Effector memory CD8-positive, alpha-beta T cell (primary cell): Measurements from ENCODE around the gene PMP22.

Experiments
- ATAC-seq: fragments of 150-1000 bp; cut with Tn5 transposase; replicated peaks from 2 replicates; pipeline ENCODE4 v1.10.0; 2021; ENCODE audit warnings: mild to moderate bottlenecking, moderate library complexity
- DNase-seq, 3 experiments: peaks; one replicate each; pipeline ENCODE4 v3.0.0; 2021
- H3K27ac Mint-ChIP-seq, 2 donors: one replicate each; pipeline ENCODE4 v1.8.0; 2022; ENCODE audit warnings: mild to moderate bottlenecking in 2 of 2, mixed read lengths in 2 of 2, moderate library complexity in 2 of 2
- H3K27me3 Mint-ChIP-seq, 2 donors: one replicate each; pipeline ENCODE4 v1.8.0; 2022; ENCODE audit warnings: mixed read lengths in 2 of 2
- H3K36me3 Mint-ChIP-seq: one replicate; pipeline ENCODE4 v1.8.0; 2022; ENCODE audit warnings: mild to moderate bottlenecking, moderate library complexity, mixed read lengths; ENCODE audit not compliant: insufficient read depth
- H3K4me1 Mint-ChIP-seq, 2 donors: one replicate each; pipeline ENCODE4 v1.8.0; 2022; ENCODE audit warnings: low read depth in 2 of 2, mixed read lengths in 2 of 2
- H3K4me3 Mint-ChIP-seq, 2 donors: one replicate each; pipeline ENCODE4 v1.8.0; 2022; ENCODE audit warnings: mild to moderate bottlenecking in 2 of 2, mixed read lengths in 2 of 2, moderate library complexity in 2 of 2
- H3K9me3 Mint-ChIP-seq, 2 donors: one replicate each; pipeline ENCODE4 v1.8.0; 2022; ENCODE audit warnings: mixed read lengths in 2 of 2

The PMP22 gene

DNA sequence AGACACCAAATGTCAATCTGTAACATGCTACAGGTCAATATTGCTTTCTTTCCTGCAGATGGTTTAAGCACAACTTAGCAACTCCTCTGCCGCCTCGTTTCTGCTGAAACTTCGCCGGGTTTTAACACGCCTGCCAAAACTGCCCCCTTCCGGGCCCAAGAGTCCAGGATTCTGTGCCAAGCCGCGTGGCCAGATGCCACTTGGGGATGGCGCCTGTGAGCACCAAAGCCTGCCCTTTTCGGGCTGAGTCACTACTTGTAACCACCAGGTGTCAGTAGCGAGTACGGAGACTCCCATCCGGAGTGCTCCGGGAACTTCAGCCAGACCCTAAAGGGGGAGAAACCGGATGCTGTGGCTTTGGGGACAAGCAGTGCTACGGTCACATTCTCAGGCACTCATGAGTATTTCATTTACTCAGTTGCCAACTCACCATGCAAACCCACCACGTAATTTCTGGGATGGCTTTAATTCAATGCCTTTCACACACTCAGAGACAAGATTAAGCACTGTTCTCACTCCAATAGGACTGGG lies 7.8 kb downstream of the PMP22 start:
- H3K27me3 Mint-ChIP-seq = peaks cover 59 to 94% of the 10 kb centered on the region in 2 donors
- H3K4me1 Mint-ChIP-seq = peaks cover 9 to 14% of the 10 kb centered on the region in 2 donors
- H3K27ac Mint-ChIP-seq = no peak overlapping the region
- no peaks in the 10 kb centered on the region for H3K9me3 Mint-ChIP-seq
- peaks cover 3% of the 10 kb centered on the region for H3K36me3 Mint-ChIP-seq
- H3K4me3 Mint-ChIP-seq = no peak overlapping the region
- ATAC-seq (peak; percentile 62), DNase-seq (peak; percentile 42 to 57 (median 48))

DNA sequence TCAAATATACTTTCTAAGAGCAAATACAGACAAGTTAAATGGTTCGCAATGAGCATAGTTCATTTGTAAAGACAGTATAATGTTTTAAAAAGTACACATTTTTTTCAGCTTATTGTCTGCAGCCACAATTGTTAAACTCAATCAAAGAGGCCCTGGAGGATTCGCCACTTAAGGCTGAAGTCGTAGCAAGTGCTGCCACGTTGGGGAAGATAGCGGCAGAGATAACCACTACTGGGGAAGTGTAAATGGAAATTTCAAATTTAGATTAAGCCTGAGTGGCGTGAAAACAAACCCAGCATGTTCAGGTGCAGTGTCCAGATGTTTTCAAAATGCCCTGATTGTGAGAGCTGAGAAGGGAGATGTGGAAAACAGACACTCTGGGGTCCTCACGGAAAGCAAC lies 8.4 kb downstream of the PMP22 start:
- Mint-ChIP-seq H3K27ac (no peak overlapping the region), H3K4me3 (no peak overlapping the region), H3K27me3 (peaks cover 56 to 89% of the 10 kb centered on the region in 2 donors), H3K36me3 (peaks cover 3% of the 10 kb centered on the region), H3K4me1 (peaks cover 9 to 11% of the 10 kb centered on the region in 2 donors), H3K9me3 (no peaks in the 10 kb centered on the region)
- ATAC-seq (no peak), DNase-seq (no peak)

DNA sequence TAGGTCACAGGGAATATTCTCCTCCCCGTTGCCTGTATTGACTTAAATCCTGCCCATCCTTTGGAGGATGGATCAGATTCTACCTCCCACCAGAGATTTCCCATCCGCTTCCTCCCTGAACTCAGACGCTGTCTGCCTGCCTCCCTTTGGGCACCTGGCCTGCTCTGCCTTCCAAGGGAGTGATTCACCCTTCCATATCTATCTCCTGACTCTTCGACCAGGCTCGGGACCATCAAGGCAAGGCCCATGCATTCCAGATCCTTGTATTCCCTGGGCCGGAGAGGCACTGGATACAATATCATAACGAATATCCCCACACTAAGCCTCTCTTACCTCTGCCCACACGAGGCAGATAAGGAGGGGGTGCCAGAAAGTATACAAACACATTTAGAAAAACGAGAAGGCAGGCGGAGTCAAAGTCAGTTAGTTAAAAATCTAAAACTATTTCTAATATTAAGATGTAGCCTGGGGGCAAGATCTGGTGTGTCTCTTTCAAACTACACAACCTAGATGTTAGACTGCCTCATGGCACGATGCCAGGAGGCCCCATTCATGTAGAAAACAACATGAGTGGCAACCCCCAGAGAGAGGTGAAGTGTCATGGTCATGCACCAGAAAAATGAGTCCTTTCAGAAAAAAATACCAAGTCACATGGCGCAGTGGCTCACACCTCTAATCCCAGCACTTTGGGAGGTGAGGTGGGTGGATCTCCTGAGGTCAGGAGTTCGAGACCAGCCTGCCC lies 9.2 kb downstream of the PMP22 start:
- Mint-ChIP-seq H3K4me3 (no peak overlapping the region), H3K9me3 (no peaks in the 10 kb centered on the region), H3K27me3 (peaks cover 52 to 81% of the 10 kb centered on the region in 2 donors), H3K36me3 (peaks cover 3% of the 10 kb centered on the region), H3K27ac (no peak overlapping the region), H3K4me1 (peaks cover 7 to 9% of the 10 kb centered on the region in 2 donors)
- ATAC-seq (no peak), DNase-seq (no peak)

- Mint-ChIP-seq H3K9me3 (no peaks in the 10 kb centered on the region), H3K27ac (no peak overlapping the region), H3K4me3 (no peak overlapping the region), H3K27me3 (peaks cover 27 to 35% of the 10 kb centered on the region in 2 donors), H3K4me1 (peaks cover 0 to 4% of the 10 kb centered on the region in 2 donors), H3K36me3 (peaks cover 3% of the 10 kb centered on the region)
- no peak for ATAC-seq
- no peak for DNase-seq
Measured at GRCh38 chr17:15250135-15250860, 14.8 kb downstream of the PMP22 start.

GRCh38 chr17:15249487-15249886 lies 15.6 kb downstream of the PMP22 start:
- Mint-ChIP-seq H3K36me3 (peaks cover 3% of the 10 kb centered on the region), H3K4me1 (peaks cover 0 to 4% of the 10 kb centered on the region in 2 donors), H3K27ac (no peak overlapping the region), H3K9me3 (no peaks in the 10 kb centered on the region), H3K4me3 (no peak overlapping the region), H3K27me3 (peaks cover 21 to 34% of the 10 kb centered on the region in 2 donors)
- no peak for ATAC-seq
- no peak for DNase-seq

DNA sequence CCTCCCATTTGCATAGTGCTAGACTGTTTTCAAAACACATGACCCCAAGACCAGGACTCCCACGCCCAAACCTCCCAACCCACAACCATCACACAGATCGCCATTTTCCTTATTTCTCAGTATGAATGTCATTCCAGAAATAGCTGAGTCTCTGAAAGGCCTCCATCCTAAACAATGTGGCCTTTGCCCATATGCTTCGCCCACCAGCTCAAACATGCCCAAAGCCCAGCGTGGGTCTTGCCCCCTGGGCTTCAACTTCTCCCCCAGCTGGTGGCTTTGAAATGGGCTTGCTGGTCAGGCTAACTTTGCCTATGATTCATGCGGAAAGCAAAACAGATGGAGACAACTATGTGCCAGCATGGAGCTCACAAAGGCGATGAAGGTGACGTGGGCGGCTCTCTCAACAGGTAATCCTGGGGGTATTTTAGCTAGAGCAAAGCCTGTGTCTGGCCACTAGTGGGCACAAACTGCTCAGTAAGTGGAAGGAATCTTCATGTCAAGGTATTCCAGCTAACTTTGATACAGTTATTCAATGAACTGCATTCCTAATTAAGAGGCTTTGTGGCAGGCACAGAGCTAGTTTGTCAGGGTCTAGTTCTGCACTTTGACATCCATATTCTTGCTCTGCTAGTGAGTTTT lies 17.1 kb downstream of the PMP22 start:
- peaks cover 2% of the 10 kb centered on the region for H3K36me3 Mint-ChIP-seq
- DNase-seq = no peak
- no peak overlapping the region for H3K27ac Mint-ChIP-seq
- no peaks in the 10 kb centered on the region for H3K9me3 Mint-ChIP-seq
- H3K4me1 Mint-ChIP-seq = peaks cover 0 to 4% of the 10 kb centered on the region in 2 donors
- no peak for ATAC-seq
- no peak overlapping the region for H3K4me3 Mint-ChIP-seq
- H3K27me3 Mint-ChIP-seq = peaks cover 6 to 23% of the 10 kb centered on the region in 2 donors

DNA sequence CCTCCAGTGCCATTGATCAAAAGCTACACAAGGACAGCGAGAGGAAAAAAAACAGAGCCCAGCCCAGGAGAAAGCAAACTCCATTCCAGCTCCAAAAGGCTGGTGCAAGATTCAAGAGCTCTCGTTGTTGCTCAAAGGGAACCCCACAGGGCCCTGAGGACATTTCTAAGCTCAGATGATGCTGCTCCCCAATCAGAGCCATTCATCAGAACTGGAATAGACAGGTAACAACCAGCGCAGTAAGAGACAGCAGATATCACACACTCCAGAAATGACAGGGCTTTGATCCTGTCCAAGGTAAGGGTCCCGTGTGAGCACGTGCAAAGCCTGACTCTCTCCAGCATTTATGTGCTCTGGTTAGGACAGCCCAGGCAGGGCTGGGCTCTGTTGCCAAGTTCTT lies 20.1 kb downstream of the PMP22 start:
- no peaks in the 10 kb centered on the region for H3K36me3 Mint-ChIP-seq

GRCh38 chr17:15240644-15241043 lies 24.5 kb downstream of the PMP22 start:
- no peak overlapping the region for H3K4me3 Mint-ChIP-seq
- no peak overlapping the region for H3K27ac Mint-ChIP-seq

More for the DNA sequence above, 20.1 kb downstream of the PMP22 start:
- ATAC-seq (no peak), DNase-seq (no peak)
- Mint-ChIP-seq H3K4me3 (no peak overlapping the region), H3K4me1 (peaks cover 0 to 4% of the 10 kb centered on the region in 2 donors), H3K27me3 (peaks cover 0 to 18% of the 10 kb centered on the region in 2 donors), H3K9me3 (no peaks in the 10 kb centered on the region), H3K27ac (no peak overlapping the region)

DNA sequence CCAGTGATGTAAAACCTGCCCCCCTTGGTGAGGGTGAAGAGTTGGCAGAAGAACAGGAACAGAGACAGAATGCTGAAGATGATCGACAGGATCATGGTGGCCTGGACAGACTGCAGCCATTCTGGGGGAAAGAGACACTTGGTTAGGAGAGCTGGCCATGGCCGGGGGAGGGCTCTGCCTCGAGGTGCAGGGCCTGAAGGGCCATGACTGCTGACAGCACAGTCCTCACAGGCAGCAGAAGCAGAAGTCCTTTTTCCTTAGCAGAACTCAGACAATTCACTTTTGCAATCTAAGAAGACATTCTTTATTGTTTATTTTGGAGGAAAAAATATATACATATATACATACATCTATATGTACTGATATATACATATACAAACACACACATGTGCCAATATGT lies 25.6 kb downstream of the PMP22 start:
- no peak overlapping the region for H3K4me3 Mint-ChIP-seq
- H3K27me3 Mint-ChIP-seq = peaks cover 23 to 28% of the 10 kb centered on the region in 2 donors
- H3K36me3 Mint-ChIP-seq = no peaks in the 10 kb centered on the region
- ATAC-seq (no peak), DNase-seq (no peak)
- no peak overlapping the region for H3K27ac Mint-ChIP-seq
- H3K9me3 Mint-ChIP-seq = no peaks in the 10 kb centered on the region
- H3K4me1 Mint-ChIP-seq = peaks cover 2 to 7% of the 10 kb centered on the region in 2 donors

More at GRCh38 chr17:15240644-15241043, 24.5 kb downstream of the PMP22 start:
- Mint-ChIP-seq H3K36me3 (no peaks in the 10 kb centered on the region), H3K4me1 (peaks cover 2 to 7% of the 10 kb centered on the region in 2 donors), H3K27me3 (peaks cover 23 to 28% of the 10 kb centered on the region in 2 donors), H3K9me3 (no peaks in the 10 kb centered on the region)
- ATAC-seq (no peak), DNase-seq (no peak)

- H3K27me3 Mint-ChIP-seq = peaks cover 23 to 28% of the 10 kb centered on the region in 2 donors
- no peak for DNase-seq
- no peaks in the 10 kb centered on the region for H3K9me3 Mint-ChIP-seq
- no peaks in the 10 kb centered on the region for H3K36me3 Mint-ChIP-seq
- H3K27ac Mint-ChIP-seq = no peak overlapping the region
- no peak for ATAC-seq
- H3K4me1 Mint-ChIP-seq = peaks cover 2 to 7% of the 10 kb centered on the region in 2 donors
- no peak overlapping the region for H3K4me3 Mint-ChIP-seq
Measured at GRCh38 chr17:15238676-15239422, 26.3 kb downstream of the PMP22 start.

DNA sequence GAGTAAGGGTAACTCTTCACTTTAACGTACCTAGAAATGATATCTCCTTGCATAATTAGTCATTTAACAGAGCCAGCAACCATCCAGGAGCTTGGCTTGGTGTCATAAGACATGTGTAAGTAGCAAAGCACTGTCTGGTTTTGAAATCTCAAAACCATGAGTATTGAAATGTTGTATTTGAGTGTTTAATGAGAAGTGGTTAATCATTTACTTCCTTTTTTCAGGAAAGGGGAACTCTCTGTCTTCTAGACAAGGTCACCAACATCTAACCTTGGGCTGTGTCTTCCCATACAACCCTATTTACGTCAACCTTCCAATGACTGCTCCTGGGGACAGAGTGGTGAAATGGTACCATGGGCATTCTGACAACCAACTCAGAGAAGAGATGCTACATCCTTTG lies 27.1 kb downstream of the PMP22 start:
- no peaks in the 10 kb centered on the region for H3K9me3 Mint-ChIP-seq
- DNase-seq = no peak
- H3K27ac Mint-ChIP-seq = no peak overlapping the region
- H3K4me3 Mint-ChIP-seq = no peak overlapping the region
- no peak for ATAC-seq
- peaks cover 2 to 7% of the 10 kb centered on the region in 2 donors for H3K4me1 Mint-ChIP-seq
- peaks cover 23 to 28% of the 10 kb centered on the region in 2 donors for H3K27me3 Mint-ChIP-seq
- no peaks in the 10 kb centered on the region for H3K36me3 Mint-ChIP-seq

DNA sequence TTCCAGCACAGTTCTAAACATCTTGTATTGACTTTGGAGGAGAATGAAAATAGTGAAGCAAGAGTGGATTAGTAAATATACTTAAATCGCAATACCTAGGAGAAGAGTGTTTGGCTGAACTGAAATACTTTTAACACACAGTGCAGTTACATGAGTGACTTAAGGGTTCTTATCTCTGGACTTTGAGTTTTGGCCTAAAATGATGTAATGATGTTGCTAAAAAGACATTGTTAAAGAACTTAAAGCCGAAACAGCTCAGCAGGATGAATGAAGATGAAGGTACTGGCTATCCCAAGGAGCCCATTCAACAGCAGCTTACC lies 28.1 kb downstream of the PMP22 start:
- H3K27ac Mint-ChIP-seq = no peak overlapping the region
- H3K36me3 Mint-ChIP-seq = no peaks in the 10 kb centered on the region
- H3K27me3 Mint-ChIP-seq = peaks cover 23 to 34% of the 10 kb centered on the region in 2 donors
- H3K4me3 Mint-ChIP-seq = no peak overlapping the region
- ATAC-seq (no peak), DNase-seq (no peak)
- H3K9me3 Mint-ChIP-seq = no peaks in the 10 kb centered on the region
- peaks cover 2 to 7% of the 10 kb centered on the region in 2 donors for H3K4me1 Mint-ChIP-seq
